NCI-H187 (cell line): ENCODE results near the gene MYO16.

ENCODE experiments used
- DNase-seq, 2 experiments: peaks; one replicate each; lab custom pipeline; 2025; lab: John Stamatoyannopoulos, UW

The MYO16 gene

DNA sequence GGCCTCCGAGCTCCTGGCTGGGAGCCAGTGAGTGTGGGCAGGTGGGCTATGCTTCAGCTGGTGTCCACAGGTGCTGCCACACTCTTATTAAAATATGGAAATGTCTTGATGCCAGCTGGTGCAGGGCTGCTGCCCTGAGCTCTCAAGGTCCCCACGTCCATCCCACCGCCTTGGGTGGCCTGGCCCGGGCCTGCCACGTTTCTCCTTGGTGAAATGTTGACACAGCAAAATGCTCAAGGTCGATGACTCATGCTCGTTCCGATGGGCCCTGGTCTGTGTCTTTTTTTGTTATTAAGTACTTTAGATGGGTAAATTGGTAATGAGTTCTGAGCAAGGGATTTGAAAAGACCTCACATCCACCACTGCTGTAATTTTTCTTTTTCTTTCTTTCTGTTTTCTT, 524.7 kb downstream of the MYO16 start:
- DNase-seq, result no peak

GRCh38 chr13:109154546-109154945, 525.1 kb downstream of the MYO16 start:
- DNase-seq, result no peak

DNA sequence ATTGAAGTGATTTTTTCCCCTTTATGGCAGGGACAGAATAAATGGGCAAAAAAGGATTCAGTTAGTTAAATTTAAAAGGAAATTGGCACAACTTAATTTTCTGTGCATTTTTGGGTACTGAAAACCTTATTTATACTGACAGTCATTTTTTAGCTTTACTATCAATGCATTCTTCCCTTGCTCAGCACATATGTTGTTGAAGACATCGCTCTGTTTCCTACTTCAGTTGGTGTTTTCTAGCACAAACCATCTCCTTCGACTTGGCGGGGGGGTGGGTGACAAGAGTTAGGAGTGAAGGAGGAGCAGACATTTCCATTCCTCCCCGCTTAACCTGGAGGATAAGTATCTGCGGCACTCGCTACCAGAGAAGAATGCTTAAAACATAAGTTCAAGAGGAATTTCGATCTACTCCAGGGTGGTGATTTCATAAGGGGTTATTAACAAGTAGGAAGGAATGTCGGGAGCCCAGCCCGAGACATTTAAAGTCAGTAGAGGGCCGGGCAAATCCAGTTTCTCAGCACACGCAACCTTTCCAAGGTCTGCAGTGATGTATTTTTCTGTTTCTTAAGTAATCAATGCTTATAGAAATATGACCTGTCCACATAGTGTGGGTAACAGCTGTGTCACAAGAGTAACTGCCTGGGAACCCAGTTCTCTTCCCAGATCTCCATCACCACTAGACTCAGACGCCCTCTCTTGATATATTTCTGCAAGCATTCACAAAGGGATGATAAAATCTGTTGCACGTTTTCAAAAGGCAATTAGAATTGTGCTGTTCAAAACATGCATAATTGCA, 525.8 kb downstream of the MYO16 start:
- DNase-seq, result no peak

- no peak for DNase-seq
Observed at GRCh38 chr13:109156181-109156935, 526.9 kb downstream of the MYO16 start.

- DNase-seq, result no peak
Observed at GRCh38 chr13:109157275-109157674, 527.9 kb downstream of the MYO16 start.

DNA sequence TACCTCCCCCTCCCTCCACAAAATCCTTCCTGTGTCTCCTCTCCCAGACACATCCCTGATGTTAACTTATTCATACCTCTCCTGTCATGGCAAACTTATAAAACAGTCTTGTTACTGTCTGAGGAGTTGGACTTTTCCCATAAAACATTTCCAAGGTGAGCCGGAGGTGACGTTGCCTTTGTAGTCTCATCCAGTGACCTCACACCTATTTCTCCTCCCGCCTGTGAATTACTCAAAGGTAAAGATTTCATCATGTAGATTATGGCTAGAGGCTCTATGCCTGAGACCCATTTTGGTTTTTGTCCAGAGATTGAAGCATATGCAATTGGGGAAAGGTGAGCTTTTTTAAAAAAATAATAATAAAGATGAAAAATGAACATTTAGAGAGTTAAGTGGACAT, 529.0 kb downstream of the MYO16 start:
- no peak for DNase-seq

DNA sequence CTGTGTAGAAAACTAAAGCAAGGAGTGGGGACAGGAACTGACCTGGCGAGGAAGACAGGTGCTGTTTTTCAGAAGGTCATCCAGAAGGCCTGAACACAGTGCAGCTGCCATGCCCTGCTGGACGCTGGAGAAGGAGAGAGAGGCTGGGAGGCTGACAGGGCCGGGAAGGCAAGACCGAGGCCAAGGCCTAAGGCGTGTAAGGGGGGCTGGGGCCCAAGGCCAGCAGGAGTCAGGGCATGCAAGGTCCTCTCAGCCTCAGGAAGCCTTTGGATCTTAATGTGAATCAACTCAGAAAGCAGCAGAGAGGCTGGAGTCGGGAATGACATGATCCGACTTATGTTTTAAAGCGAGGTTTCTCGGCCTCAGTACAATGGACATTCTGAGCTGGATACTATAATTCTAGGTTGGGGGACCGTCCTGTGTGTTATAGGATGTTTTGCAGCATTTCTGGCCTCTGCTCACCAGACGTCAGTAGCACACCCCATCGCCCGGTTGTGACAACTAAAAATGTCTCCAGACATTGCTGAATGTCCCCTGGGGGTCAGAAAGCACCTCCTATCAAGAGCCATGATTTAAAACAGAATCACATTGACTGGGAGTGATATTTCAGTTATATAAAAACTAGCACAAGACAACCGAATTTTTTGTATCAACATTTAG, 530.4 kb downstream of the MYO16 start:
- DNase-seq, result no peak

GRCh38 chr13:109160357-109160756, 530.9 kb downstream of the MYO16 start:
- no peak for DNase-seq

GRCh38 chr13:109160887-109161669, 531.7 kb downstream of the MYO16 start:
- no peak for DNase-seq

- peak; percentile 22 to 26 for DNase-seq
Observed at GRCh38 chr13:109162248-109163036, 533.0 kb downstream of the MYO16 start.

- DNase-seq, result no peak
Observed at GRCh38 chr13:109163037-109163379, 533.6 kb downstream of the MYO16 start.

DNA sequence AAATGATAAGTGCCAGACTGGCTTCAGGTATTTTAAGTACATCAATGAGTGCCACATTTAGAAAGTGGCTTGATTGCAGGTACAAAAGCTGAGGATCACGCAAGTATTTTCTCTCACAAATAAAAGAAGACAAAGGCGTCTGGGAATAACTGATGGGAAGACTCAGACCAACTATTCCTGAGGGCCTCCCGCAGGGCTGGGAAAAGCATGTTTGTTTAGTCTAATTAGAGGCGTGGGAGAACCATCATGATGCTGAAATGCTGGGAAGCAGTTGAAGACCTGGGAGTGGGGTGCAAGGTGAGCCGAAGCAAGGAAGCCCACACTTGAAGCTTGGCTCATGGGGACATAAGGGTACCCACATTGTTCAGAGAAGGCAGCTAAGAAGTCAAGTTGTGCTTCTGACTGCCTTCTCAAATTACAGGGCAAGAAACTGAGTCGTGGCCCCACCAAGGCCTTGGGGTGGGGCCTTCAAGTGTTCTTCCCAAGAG, 536.0 kb downstream of the MYO16 start:
- no peak for DNase-seq

- DNase-seq, result peak in 1 of 2 experiments; percentile 62
Observed at GRCh38 chr13:109166804-109167203, 537.4 kb downstream of the MYO16 start.

- no peak for DNase-seq
Observed at GRCh38 chr13:109172136-109172535, 542.7 kb downstream of the MYO16 start.

- no peak for DNase-seq
Observed at GRCh38 chr13:109175666-109176065, 546.3 kb downstream of the MYO16 start.

- no peak for DNase-seq
Observed at GRCh38 chr13:109180905-109181425, 551.6 kb downstream of the MYO16 start.

DNA sequence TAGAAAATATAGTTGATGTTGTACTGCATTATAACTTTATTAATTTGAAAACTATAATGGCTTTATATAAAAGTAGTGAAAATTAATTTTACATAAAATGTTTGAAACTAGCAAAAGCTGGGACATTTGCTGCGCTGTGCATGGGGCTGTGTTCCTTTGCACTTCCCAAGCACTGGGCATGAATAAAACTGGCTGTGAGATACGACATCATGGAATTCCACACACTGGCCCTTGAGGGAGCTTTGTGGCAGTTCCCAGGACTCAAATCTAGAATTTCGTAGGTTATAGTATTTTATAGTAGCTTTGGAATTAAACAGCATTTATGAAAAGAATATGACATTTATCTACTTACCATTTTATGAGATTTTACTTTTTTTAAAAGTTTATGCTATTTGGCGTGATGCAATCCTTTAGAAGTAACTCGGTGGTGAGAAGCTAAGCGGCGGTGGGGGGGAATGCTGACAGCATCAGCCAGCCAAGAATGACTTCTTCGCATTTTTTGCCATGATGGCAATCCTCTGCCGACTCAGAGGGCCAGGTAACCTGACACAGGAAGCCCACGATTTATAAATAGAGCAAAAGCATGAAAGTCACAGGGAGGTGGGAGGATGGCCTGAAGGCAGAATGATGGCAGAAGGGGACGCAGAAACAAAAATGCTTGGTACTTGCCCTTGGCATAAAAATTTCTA, 553.5 kb downstream of the MYO16 start:
- DNase-seq, result no peak

DNA sequence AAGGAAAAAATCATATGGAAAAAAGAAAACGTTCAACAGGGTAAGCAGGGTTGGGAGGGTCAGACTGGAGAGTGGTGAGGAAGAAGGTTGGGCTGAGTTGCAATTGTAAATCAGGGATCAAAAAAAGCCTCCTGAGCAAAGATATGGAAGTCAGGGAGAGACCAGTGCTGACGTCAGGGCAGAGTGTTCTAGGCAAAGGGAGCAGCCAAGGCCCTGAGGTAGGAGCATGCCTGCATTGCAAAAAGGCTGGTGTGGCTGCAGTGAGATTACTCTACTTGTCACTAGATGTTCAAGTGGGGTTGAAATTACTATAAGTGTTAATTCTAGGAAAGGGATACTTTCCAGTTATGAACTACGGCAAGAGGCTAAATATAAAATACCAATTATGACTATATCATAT, 562.0 kb downstream of the MYO16 start:
- no peak for DNase-seq

DNA sequence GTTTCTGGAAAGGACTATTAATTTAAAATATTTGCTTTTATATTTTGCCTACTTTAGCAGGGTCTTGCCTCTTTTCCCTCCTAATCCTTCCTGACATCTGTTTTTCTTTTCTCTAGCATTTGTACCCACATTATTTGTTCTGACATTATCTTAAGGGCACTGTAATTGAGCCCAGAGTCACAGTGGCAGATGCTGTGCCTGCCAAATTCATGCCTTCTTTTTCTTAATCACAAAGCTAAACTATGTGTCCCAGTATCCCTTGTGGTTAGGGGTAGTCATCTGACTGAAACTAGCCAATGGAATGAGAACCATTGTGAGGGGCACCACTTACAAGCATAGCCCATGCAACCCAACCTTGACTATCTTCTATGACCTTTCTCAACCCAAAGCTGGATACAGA, 562.9 kb downstream of the MYO16 start:
- no peak for DNase-seq

GRCh38 chr13:109196948-109197347, 567.5 kb downstream of the MYO16 start:
- no peak for DNase-seq
